GM19035 (cell line): Measurements from ENCODE around the gene KRTAP4-6.
"Not testable (repeated sequence)": the region's sequence is repeated elsewhere in the genome, so short reads cannot be mapped to it uniquely, and the experiment has no call there.

Experiments used
- ATAC-seq: cut with Tn5 transposase; IDR thresholded peaks from one replicate; pipeline ENCODE4 v1.9.1; 2021; ENCODE audit not compliant: unreplicated experiment

The KRTAP4-6 gene

DNA sequence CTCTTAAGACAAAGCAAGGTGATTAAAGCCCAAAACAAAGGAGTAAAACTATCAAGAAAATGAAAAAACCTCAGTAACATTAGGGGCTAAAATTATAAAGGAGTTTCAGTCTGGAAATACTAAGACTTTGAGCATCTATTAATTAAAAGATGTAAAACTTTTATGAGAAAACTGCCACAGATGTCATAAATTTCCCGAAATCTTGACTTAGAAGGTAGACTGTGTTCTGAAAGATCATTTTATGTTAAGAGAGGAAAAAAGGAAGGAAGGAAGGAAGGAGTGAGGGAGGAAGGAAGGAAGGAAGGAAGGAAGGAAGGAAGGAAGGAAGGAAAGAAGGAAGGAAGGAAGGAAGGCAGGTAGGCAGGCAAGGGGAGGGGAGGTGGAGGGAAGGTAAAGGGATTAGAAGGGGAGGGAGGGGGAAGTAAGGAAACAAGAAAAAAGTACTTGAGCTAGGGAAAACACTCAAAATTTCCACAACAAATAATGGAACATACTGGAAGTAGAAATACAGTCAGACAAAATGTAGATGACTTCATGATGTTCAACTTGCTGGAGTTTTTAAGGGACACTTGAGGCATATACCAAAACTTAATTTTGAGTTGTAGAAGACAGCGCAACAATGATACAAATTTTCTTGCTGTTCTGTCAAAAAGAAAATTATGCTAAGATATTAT lies 7.3 kb upstream of the KRTAP4-6 start:
- no peak for ATAC-seq

GRCh38 chr17:41145261-41145660 lies 4.9 kb upstream of the KRTAP4-6 start:
- ATAC-seq, result no peak

DNA sequence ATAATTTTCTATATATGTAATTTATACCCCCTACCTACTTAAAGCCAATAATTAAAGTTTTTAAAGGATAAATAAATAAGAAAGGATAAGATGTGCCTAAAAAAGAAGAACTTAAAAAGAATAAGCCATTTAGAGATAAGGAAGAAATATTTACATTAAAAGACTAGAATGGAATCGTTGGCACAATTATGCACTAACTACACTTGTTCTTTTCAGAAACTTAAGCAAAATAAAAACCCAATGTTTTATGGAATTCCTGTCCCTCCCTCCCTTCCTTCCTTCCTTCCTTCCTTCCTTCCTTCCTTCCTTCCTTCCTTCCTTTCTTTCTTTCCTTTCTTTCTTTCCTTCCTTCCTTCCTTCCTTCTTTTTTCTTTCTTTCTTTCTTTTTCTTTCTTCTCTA lies 4.5 kb upstream of the KRTAP4-6 start:
- ATAC-seq, result no peak

DNA sequence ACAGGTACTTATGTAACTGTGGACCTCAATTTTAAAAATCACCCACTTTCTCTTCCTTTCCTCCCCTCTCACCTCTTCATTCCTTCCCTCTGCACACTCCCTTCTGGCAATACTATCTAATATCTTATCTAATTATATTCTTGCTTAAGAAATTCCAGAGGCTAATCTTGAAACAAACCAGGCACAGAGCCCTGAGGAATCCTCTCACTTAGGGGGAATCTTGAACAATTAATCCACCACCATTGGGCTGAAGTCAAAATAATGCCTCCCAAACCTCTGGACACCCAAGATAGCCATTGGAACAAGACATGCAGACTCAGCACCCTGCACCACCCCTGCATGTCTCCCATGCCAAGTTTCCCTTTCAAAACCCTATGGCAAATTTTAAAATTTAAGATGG lies 1.0 kb upstream of the KRTAP4-6 start:
- no peak for ATAC-seq

DNA sequence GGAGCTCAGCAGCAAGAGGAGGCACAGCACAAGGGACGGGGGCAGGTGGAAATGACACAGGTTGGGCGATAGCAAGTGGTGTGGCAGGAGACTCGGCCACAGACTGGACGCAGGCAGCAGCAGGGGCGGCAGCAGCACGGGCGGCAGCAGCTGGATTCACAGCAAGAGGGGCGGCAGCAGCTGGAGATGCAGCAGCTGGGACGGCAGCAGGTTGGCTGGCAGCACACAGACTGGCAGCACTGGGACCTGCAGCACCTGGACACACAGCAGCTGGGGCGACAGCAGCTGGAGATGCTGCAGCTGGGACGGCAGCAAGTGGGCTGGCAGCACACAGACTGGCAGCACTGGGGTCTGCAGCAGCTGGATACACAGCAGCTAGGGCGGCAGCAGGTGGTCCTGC lies 479 bp downstream of the KRTAP4-6 start:
- ATAC-seq, result not testable (repeated sequence)

GRCh38 chr17:41133880-41134735 lies 6.2 kb downstream of the KRTAP4-6 start:
- no peak for ATAC-seq

GRCh38 chr17:41131979-41132378 lies 8.4 kb downstream of the KRTAP4-6 start:
- no peak for ATAC-seq

DNA sequence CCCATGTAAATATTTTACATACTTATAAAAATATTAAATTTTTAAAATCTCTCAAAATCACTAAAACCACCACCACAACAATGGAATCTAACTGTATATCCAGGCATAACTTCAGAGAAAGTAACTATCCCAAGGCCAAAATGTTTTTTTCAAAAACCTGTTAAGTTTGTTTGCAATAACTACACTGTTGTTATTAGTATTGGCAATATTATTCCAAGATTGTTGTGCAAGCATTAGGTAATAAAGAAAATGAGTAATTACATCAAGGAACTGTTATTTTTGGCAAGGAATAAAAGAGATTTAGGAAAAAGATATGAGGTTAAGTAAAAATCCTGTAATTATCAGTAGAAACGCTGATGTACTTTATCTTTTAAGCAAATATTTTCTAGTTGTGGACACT lies 13.0 kb downstream of the KRTAP4-6 start:
- no peak for ATAC-seq

GRCh38 chr17:41126412-41126811 lies 13.9 kb downstream of the KRTAP4-6 start:
- ATAC-seq, result no peak

DNA sequence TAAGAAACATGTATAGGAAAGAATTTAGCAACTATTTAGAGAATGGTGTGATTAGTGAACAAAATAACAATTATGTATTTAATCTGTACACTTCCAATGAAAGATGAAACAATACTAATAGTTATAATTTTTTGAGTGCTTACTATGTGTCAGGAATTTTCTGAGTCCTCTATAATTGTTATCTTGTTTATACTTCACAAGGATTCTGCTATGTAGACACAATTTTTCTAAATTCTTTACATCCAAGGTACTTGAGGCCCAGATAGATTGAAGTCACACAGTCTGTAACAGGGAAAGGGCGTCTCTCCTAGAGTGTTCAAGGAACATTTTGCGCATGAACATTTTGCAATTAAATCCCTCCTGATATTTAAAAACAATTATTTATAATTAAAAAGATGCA lies 15.3 kb downstream of the KRTAP4-6 start:
- no peak for ATAC-seq

DNA sequence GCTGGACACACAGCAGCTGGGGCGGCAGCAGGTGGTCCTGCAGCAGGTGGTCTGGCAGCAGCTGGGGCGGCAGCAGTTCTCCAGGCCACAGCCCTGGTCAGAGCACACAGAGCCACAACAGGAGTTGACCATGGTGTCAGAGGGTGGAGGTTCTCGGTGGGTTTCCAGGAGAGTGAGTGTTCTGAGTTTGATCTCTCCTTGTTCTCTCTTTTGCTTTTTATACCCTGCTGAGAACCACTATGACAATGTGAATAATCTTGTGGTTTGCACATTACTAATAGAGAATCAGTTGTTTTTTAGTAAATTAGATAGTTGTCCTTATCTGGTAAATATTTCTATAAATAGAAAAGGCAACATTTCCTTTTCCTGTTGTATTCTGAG lies 16.4 kb downstream of the KRTAP4-6 start, which contains the start of gene KRTAP4-12:
Gene KRTAP4-12 (minus strand): TSS at position 192 of the 381 bp plus-strand sequence. CDS start 60 bp downstream, at position 132.
- not testable (repeated sequence) for ATAC-seq

DNA sequence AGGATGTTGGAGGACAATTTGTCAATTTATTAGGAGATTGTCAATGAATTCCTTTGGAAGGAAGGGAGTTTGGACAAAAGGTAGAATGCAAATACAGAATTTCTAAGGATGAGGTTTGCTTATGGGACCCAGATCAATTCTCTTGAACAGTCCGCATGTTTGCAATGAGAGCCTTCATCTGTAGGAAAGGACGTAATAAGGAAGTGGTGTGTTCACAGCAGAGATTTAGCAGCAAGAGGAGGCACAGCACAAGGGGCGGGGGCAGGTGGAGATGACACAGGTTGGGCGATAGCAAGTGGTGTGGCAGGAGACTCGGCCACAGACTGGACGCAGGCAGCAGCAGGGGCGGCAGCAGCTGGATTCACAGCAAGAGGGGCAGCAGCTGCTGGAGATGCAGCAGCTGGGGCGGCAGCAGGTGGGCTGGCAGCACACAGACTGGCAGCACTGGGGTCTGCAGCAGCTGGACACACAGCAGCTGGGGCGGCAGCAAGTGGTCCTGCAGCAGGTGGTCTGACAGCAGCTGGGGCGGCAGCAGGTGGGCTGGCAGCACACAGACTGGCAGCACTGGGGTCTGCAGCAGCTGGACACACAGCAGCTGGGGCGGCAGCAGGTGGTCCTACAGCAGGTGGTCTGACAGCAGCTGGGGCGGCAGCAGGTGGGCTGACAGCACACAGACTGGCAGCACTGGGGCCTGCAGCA lies 16.9 kb downstream of the KRTAP4-6 start:
- ATAC-seq, result not testable (repeated sequence)

DNA sequence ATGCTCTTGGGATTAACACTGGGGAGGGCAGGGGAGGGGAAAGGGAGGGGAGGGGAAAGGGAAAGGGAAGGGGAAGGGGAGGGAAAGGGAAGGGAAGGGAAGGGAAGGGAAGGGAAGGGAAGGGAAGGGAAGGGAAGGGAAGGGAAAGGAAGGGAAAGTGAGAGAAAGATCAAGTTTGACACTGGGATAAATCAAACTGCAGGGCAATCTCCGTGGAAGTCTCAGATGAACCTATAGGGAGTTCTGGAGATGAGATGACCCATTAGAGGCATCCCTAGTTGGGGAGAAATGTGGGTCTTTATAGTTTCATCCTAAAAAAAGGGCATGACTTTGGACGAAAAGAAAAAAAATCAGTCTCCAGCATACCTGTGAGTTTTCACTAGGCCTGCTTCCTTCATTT lies 18.6 kb downstream of the KRTAP4-6 start:
- ATAC-seq, result no peak

GRCh38 chr17:41119696-41120690 lies 20.4 kb downstream of the KRTAP4-6 start:
- ATAC-seq, result not testable (repeated sequence)

DNA sequence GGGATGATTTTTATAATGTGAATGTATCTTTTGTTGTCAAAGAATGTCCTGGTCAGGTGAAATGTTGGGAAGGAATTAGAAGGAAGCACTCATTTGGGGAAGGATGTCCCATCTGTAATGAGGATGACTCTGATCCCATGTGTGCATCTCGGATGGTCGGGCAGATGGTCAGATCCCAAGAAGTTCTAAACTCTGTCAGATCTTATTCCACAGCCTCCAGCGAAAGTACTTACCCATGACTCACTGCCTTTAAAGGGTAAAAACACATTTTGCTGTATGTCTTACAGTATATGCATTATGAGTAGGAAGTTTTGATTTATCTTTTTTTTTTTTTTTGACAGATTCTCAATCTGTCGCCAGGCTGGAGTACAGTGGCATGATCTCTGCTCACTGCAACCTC lies 21.6 kb downstream of the KRTAP4-6 start:
- ATAC-seq, result no peak

GRCh38 chr17:41117846-41118386 lies 22.4 kb downstream of the KRTAP4-6 start, which contains the start of gene KRTAP4-11:
KRTAP4-11 (minus strand) TSS chr17:41118373; CDS start chr17:41118315, 58 bp downstream.
- not testable (repeated sequence) for ATAC-seq

DNA sequence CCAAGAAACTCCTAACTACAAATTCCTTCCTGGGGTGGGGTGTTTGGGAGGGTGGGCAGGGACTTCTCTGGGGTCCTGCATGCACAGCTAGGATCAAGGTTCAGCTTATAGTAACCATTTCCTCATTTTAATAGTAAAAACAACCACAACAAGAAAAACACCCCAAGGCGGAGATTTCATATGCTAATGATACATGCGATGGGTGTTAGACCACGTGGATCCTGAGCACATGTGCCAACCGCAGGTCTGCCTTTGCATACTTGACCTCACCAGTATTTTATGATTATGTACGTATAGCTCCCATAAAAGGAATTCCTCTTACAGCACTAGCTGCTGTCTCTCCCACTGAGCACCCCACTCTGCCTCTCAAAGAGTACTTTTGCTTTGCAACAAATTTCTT lies 24.0 kb downstream of the KRTAP4-6 start:
- ATAC-seq, result no peak

GRCh38 chr17:41111151-41111885 lies 29.0 kb downstream of the KRTAP4-6 start:
- no peak for ATAC-seq

GRCh38 chr17:41108728-41109386 lies 31.5 kb downstream of the KRTAP4-6 start:
- not testable (repeated sequence) for ATAC-seq
